ENCODE data around the gene RPS6KL1.
A peak's percentile ranks its signal among the peaks of the same experiment; 100 is the strongest.

The RPS6KL1 gene

DNA sequence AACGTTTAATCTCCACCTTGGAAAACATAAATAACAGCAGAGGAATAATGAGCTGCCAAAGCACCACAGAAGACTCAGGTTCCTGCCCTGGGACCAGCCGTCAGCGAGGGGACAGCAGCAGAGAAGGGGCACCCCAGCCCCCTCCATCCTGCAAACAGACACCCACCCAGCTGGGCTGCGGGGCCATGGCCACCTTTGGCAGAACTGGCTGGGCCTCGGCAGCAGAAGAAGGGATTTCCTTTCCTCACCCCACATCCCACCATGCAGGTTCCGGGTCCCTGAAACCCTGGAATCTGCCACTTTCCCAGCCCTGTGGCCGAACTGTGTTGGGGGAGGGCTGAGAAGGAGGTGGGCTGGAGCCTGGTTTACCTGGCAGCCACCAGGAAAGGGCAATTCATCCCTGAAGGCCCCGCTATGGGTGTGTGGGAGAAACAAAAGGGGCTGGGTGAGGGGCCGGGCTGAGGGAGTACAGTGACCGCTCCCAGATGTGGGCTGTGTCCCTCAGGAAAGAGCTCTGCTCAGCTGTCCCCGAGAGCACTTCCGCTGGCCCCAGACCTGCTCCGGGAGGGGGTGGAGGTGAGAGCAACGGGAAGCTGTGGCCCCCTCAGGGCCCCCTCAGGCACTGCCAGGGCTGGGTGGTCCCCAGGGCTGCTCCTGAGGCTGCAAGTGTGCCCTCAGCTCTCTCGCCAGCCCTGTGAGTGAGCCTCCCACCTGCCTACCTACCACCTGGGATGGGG lies 28.6 kb upstream of the RPS6KL1 start:
- DNase-seq (ENCODE audit: low spot score): no peak

DNA sequence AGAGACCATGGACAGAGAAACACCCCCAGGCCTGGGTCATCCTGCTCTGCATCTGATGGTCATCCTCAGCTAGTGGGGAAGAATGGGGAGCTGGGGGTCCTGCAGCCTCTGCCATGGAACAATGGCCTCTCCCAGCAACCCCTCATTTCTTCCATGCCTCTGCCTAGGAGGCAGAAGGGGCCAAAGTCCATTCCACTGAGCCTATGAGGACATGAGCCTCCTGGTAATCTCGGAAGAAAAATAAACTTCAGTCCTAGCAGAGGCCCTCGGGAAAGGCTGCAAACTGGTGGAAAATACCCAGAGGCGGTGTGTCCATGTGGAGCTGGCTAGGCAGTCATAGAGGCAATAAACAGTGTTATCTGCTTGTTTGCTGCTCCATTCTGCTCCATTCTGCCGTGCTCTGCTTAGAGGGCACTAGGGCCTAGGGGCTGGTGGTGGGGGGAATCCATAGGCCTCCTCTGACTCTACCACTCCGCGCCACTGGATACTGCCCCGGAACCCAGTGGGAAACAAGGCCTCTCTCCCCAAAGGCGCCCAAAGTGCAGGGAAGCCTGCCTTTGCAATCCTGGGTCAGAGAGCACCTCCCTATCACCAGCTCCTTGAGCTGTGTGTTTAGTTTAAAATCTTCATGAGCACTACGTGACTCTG lies 27.9 kb upstream of the RPS6KL1 start:
- DNase-seq (ENCODE audit: low spot score): peak; percentile 84

DNA sequence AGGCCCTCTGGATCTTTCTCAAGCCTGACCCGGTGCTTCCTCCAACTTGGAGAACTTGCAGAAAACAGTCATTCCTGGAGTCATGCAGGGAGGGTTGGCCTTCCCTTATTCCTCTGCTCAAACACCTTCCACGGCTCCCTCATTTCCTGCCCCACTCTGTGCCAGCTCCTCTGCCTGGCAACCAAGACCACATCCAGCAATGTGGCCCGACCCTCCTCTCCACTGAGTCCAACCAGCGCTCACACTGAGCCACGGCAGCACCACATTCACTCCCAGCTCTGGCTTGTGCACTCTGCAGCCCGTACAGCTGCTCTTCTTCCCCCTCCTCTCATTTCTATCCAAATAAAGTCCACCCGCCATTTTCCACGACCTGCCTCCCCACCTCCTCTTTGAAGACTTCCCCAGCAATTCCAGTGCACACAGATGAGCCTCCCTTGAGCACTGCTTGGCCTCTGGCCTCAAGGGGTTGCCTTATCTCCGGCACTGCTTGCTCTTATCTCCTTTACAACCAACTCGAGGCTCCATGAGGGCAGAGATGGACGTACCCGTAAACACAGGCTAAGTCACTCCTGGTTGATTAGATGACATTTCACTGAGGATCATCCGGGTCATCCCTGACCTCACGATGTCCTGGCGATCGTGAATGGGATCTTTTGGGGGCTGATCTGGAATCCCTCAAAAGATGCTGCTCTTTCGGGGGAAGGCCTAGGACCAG lies 27.0 kb upstream of the RPS6KL1 start:
- DNase-seq (ENCODE audit: low spot score): no peak

DNA sequence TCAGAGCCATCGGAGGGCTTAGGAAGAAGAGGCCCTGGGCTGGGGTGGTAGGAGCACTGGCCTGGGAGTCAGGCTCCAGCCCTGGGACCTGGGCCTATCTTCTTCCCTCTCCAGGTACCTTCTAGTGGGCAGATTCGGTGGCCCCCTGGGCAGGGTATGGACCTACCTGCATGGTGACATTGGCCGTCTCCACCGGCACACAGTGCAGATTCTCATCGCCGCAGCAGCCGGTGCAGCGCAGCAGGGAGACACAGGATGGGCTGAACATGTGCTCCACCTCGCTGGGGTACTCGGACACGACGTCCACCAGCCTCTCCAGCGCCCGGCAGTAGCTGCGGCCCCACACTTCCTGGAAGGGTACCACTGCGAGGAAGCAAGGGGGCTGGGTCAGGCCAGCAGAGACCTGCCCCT lies 26.1 kb upstream of the RPS6KL1 start:
- DNase-seq (ENCODE audit: low spot score): no peak

DNA sequence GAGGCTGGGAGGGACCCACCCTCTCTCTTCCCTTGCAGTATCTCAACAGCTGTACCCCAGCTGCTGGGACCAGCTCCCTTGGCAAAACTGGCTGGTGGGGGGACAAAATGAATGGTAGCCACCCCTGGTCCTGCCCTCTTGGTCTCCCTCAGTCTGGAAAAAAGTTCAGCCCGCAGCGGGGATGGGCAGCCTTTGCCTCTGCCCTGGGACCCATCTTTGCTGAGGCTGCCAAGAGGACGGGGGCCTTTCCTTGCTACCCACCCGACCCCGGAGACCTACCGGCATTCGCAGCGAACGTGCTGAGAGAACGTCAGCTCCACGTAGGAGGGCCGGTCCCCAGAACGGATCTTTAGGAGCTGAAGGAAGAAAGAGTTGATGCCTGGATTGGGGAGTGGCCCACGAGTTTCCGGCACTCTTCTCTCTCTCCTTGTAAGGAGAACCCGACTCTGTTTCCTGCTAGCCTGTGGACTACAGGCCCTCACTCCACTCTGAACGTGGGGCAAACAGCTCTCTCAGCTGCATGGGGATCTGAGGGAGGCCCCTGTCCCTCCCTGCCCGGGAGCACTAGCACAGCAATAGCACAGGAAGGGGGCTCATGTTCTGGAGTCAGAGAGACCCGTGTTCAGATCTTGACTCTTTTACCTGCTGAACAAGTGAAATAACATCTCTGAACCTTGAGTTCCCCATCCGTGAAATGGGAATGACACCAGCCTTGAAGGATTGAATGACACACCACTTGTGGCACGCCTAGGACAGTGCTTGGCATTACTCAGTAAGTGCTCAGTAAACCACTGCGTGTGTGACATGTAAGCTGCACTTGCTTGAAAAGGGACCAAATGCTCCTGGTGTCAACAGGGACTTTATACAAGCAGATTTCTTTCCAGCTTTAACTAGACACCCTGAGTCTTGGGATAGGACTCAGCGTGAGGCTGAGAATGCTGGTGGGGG lies 25.4 kb upstream of the RPS6KL1 start:
- DNase-seq (ENCODE audit: low spot score): no peak

DNA sequence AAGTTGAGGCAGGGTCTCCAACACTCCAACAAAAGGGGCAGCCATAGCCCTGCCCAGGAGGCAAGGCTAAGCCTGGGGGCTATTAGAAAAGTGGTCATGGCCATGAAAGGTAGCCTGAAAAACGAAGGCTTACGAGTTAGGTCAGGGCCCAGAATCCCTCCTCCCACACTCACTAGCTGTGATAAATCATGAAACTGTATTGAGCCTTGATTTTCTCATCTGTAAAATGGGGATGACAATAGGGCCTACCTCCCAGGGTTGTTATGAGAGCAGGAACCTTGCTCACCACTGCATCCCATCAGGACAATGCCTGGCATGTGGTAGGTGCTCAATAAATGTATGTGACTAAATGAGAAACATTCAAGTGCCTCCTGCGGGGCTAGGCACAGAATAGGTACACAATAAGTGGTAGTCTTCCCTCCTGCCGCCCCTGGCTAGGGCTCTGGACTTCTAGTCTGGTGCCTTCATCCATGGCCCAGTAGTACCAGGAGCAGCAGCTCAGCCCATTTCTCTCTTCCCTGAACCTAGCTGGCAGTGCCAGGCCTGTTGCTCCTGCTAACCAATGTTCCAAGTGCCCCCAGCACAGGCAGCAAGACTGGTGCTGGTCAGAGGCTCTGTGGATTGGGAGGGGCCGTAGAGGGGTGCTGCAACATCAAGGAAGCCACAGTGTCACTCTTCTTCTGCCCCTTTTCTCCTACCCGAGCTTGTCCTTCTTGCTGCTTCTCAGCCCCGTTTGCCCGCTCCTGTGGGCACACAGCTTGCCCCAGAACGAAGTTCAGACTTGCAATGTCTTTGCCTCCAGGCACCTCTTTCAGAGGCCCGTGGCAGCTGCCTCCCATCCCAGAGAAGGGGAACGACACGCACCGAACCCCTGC lies 24.5 kb upstream of the RPS6KL1 start:
- DNase-seq (ENCODE audit: low spot score): no peak

DNA sequence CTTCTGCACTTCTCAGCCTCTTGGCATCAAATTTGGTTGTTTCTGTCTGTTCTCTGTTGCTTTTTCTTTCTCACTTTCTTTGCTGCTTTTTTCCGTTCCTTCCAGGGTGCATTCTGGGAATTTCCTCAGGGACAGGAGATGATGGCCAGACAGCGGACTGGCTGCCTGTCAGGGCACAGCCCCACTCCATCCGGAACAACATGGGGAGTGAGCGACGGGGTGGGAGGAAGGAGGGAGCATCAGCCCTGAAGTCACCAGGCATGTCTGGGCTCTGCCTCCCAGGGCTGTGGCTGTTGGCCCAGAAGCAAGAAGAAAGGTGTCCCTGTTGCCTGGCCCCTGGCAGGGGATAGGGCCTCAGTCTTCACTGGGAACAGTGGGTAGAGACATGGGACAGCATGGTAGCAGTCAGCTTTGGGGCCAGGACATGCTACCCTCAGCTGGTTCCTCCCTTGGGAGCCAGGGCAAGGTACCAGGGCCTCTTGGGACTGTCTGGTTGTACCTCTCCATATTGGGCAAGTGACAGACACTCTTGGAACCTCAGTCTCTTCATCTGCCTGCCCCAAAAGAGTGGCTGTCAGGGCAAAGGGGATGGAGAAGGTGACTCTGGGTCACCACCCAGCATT lies 23.7 kb upstream of the RPS6KL1 start:
- DNase-seq (ENCODE audit: low spot score): no peak

DNA sequence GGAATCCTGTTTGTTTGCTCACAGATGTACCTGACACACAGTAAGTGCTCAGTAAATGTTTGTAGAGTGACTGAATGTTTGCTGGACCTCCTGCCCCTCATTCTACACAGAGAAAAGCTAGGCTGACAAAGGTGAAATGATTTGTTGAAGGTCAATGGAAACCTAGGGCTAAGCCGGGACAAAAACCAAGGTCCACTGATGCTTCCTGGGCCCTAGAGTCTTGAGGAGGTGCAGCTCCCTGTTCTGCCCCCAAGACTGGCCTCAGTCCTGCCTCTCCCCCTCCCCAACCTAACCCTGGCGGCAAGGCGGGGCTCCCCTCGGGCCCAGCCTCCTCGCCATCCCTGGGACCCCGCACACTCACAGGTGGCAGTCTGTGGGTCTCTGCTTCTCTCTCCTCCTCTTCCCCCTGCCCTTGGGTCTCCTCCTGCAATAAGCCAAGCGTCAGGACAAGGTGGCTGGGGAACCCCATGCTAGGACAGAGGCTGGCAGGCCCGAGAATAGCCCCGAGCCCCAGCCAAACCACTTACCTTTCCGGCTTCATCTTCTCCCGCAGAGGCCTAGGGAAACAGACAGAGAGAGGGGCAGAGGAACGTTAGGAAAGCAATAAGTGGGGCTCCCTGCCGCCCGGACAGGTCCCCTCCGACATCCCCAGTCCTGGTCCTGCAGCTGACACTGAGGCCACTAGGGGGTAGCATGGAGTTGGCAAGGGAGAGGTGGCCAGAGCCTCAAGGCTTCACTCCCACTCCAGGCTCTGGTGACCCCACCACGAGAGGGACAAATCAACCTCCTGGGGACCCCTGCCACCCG lies 23.0 kb upstream of the RPS6KL1 start:
- peak; percentile 88 for DNase-seq (ENCODE audit: low spot score)

DNA sequence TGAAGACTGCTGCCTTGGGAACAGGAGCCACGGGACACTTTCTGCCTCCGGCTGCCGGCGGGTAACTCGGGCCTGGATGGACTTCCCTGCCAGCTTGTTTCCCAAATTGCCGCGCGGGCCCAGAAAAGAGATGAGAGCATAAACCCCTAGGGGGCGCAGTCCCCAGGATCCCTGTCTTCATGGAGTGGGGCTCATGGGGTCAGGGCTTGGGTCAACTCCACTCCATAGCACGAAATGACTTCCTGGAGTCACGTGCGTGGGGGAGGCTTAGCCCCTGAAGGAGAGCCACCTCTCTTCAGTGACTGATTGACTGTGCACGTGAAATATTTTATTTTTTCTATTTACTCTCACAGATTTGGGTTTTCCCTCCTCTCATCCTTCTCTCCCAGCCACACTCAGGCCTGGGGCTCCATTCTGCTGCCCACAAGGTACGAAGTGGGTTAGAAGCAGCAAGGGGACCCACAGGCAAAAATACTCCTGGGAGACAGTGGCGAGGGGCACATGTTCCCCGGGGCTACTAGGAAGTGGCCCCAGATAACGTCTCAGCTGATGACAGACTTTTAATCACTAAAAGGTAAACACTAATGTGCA lies 22.3 kb upstream of the RPS6KL1 start:
- DNase-seq (ENCODE audit: low spot score): peak; percentile 68

DNA sequence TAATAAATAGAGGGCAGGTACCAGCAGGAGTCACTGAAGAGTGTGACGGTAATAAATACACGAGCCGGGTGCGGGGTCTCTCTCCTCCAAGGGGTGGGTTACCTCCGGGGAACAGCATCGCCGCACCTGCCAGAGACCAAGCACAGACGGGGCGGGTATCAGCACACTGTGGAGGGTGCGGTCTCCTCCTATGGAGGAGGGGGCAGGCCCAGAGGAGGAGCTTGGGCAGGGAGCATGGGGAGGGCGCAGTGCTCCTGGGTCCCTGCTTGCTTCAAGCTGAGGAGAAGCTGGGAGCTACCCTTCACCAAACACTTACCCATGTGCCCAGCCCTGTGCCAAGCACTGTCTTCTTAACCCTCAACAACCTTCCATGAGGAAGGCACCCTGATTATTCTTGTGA lies 19.5 kb upstream of the RPS6KL1 start:
- DNase-seq (ENCODE audit: low spot score): no peak

DNA sequence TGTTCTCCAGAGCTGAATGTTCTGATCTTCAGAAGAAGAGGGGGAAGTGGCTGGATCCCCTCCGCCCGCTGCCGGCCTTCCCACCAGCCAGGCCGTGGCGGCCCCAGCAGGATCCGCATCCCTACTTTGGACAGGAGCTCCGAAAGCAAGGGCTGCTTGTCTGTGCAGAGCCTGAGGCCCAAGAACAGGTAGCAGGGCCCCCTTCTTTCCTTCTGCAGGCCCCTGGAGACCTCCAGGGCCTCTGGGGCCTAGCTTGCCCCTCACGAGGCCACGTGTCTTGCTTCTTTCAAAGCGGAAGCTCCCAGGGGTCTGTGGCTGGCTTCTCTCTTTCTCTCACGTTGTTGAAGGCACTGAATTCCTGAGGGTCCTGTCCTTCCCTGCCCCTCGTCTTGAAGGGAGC lies 19.1 kb upstream of the RPS6KL1 start:
- no peak for DNase-seq (ENCODE audit: low spot score)

DNA sequence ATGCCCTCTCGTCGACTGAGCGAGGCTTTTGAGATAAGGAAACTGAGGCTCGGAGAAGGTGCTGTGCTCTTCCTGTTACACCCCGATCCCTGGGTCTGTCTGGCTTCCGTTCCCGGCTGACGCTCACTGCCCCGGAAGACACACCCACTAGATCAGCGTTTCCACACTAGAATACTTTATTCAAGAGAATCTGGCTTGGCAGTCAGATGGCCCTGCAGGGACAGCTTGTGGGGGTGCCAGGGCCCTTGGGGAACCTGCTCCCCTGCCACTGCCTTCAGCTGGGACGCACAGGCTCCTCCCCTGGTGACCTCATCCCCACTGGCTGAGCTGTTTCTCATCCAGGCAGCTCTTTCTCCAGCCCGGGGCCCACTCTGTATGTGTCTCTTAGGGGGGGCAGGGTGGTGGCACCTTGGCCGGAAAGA lies 18.6 kb upstream of the RPS6KL1 start:
- no peak for DNase-seq (ENCODE audit: low spot score)

DNA sequence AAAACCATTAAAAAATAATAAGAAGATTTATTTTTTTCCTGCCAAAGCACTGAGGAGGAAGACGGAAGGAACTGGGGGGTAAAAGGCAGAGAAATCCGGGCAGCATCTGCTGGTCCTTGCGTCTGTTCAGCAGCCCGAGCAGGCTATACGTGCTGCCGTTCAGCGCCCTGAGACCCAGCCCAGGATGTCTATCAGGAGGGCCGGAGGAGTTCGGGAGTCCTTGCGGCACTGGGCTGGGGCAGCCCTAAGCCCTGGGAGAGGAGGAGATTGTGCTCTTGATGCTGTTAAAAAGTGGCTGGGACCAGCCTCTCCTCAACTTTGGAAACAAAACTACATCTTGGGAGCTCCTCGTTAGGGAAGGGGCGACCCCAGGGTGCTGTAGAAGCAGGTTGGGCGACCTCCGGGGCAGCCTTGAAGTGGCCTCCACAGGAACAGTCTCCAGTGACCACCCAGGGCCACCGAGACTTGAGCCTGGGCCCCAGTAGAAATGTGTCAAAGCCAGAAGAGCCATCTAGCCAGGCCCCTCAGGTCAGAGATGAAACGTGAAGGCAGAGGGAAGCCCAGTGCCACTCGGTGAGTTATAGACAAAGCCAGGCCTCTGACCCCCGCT lies 18.0 kb upstream of the RPS6KL1 start:
- DNase-seq (ENCODE audit: low spot score): no peak

DNA sequence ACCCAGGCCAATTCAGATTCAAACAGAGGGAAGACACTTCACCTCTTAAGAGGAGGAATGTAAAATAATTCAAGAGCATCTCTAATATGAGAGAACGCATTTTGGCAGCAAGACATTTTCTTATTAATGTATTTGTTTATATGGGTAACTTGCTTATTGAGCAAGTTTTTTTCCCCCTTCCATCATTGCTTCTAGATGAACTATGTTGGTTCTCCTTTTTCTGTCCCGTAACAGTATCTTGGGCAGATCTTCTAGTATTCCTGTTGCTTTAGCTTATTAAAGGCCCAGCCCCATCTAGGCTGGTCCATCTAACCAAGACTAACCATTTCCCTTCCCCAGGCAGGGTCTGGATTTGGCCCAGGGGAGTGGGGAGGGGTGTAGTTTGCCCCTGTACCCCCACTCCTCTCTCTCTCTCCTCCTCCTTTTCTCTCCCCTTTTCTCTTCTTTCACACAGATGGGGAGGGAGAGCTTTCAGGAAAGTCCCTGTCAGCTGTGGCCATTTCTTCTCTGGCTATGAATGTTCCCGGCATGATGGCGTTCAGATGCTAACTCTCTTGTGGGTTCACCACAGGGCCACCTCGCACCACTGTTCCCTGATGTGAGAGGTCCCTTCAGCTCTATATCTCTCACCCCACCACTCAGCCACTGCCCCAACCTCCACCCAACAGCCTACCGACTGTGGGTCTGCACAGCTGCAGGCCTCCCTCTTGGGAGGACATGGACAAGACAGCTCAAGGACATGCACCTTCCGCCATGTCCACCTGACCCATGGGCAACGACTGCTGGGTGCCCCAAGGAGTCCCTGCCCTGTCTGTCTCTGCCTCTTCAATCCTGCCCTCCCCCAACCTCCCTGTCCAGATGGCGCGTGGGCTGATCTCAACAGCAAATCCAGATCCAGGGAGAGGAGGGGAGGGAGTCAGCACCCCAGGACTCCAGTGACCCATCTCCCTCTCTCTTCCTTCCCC lies 15.8 kb upstream of the RPS6KL1 start:
- DNase-seq (ENCODE audit: low spot score): no peak

DNA sequence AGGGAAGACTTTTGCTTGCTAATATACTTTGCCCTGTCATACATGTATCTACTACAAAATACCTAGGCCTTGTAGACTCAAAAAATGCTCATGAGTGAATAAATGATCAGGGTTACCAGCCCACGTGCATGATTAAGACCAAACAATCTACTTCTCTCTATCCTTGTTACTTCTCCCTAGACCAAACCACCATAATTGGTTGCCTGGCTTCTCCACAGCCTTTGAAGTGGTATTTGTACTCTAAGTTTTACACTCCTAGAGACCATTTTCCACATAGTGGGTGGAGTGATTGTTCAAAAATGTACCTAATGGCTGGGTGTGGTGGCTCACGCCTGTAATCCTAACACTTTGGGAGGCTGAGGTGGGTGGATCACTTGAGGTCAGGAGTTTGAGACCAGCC lies 14.1 kb upstream of the RPS6KL1 start:
- no peak for DNase-seq (ENCODE audit: low spot score)

DNA sequence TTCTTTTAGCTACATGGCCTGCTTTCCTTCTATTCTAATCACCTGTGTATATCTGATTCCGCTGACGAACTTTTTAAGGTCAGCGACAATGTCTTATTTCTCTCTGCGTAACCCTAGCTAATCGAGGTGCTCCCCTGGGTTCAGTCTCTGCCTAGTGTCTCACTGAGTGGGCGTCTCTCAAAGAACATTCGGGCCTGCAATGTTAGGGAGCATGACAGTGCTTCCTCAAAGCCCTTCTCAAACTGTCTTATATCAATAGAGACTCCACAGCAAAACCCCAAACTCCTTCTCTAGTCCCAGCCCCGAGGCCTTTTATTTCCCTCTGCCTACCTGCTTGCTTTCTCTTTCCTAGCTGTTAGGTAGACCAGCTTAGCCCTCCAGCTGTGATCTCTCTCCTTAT lies 13.7 kb upstream of the RPS6KL1 start:
- DNase-seq (ENCODE audit: low spot score): no peak

DNA sequence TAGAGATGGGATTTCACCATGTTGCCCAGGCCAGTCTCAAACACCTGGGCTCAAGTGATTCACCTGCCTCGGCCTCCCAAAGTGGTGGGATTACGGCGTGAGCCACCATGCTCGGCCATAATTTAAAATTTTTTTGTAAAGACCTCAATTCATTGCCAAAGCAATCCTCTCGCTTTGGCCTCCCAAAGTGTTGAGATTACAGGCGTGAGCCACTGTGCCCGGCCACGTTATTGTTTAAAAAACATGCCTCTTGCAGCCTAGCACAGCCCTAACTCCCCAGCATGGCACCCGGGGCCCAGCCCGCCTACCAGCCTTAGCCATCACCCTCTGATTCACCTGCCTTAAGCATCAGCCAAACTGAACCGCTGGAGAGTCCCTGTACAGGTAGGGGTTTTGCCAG lies 13.1 kb upstream of the RPS6KL1 start:
- no peak for DNase-seq (ENCODE audit: low spot score)

DNA sequence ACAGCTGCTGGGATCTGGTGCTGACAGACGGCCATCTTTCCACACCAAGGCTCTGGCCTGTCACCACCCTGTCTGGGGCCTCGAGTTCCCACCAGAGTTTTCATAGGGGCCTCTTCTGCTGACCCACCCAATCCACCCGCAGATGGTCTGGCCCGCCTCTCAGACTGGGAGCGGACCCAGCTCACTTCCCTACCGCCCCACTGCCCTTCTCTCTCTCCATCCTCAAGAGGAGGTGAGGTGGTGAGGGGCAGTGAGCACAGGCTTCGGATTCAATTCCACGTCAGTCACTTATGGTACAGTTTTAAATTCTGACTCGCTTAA lies 12.3 kb upstream of the RPS6KL1 start:
- DNase-seq (ENCODE audit: low spot score): no peak
